Esophagus muscularis mucosa (tissue), 4 donors: ENCODE measurements around the gene MICU1.

Source experiments
- EP300 ChIP-seq: sonication (generic); formaldehyde crosslinking; IDR thresholded peaks from one replicate; pipeline ENCODE4 v1.6.1; 2017; ENCODE audit warnings: antibody characterized with exemption
- POLR2AphosphoS5 ChIP-seq, 2 donors: sonication (generic); formaldehyde crosslinking; IDR thresholded peaks; one replicate each; pipeline ENCODE4 v1.6.1; 2017; ENCODE audit warnings: antibody characterized with exemption in 2 of 2
- TF ChIP-seq, protein P1 (sequence below), 3 experiments: fragments of 200-600 bp in 2 of 3; fragments of 450-650 bp in 1 of 3; sonication (generic) in 2 of 3; IDR thresholded peaks; one replicate each; pipeline ENCODE4 v1.5.1; 2017 to 2019; ENCODE audit warnings: antibody characterized with exemption in 3 of 3, mild to moderate bottlenecking in 2 of 3, moderate library complexity in 1 of 3

DNA sequence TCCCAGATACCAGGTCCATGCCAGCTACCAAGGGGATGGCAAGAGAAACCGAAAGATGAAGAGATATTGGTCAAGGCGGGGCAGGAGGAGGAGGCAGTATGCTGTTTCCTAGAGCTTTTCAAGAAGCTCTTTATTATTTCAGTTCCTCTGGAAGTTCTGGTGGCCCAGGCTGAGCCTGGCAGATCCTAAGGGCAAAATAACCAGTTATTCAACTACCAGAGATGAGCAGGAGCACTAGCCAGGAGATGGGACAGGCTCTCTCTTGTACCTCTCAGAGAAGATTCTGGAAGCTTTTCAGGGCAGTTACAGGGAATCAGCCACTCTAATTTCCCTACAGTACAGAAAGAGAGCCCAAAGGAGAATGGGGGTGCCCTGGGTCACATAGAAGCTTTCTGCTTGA is 276.4 kb downstream of the MICU1 start:
- TF ChIP-seq, protein P1, sequence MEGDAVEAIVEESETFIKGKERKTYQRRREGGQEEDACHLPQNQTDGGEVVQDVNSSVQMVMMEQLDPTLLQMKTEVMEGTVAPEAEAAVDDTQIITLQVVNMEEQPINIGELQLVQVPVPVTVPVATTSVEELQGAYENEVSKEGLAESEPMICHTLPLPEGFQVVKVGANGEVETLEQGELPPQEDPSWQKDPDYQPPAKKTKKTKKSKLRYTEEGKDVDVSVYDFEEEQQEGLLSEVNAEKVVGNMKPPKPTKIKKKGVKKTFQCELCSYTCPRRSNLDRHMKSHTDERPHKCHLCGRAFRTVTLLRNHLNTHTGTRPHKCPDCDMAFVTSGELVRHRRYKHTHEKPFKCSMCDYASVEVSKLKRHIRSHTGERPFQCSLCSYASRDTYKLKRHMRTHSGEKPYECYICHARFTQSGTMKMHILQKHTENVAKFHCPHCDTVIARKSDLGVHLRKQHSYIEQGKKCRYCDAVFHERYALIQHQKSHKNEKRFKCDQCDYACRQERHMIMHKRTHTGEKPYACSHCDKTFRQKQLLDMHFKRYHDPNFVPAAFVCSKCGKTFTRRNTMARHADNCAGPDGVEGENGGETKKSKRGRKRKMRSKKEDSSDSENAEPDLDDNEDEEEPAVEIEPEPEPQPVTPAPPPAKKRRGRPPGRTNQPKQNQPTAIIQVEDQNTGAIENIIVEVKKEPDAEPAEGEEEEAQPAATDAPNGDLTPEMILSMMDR (IDR thresholded peaks at IDR 0.05) = no peak
- TF ChIP-seq EP300 (no peak), POLR2AphosphoS5 (IDR thresholded peaks at IDR 0.05) (no peak)
